H9 (cell line): ENCODE results near the gene TMEM163. TPM values are rescaled to one million over a fixed set of nuclear protein-coding genes. Genes with fewer than 3 reads are reported as not detected.

Experiments
- DNase-seq: peaks from one replicate; pipeline ENCODE4 v3.0.0-alpha.2; 2017
- H2AFZ ChIP-seq: one replicate; pipeline ENCODE4 v1.6.1; 2013; ENCODE audit warnings: mild to moderate bottlenecking, low read length, control low read depth, moderate library complexity
- H2AK5ac ChIP-seq: 2 replicates; pipeline ENCODE4 v1.6.1; 2013; ENCODE audit warnings: low read length, control low read depth, mixed read lengths; ENCODE audit not compliant: insufficient read length
- H2BK120ac ChIP-seq: one replicate; pipeline ENCODE4 v1.6.1; 2013; ENCODE audit warnings: low read depth, mild to moderate bottlenecking, low read length, control low read depth, inconsistent platforms; ENCODE audit not compliant: poor library complexity, severe bottlenecking
- H2BK12ac ChIP-seq: 2 replicates; pipeline ENCODE4 v1.6.1; 2013; ENCODE audit warnings: low read length, control low read depth, mixed read lengths, low read depth; ENCODE audit not compliant: insufficient read length
- H2BK15ac ChIP-seq: 2 replicates; pipeline ENCODE4 v1.6.1; 2013; ENCODE audit warnings: low read depth, low read length, control low read depth
- H2BK20ac ChIP-seq: one replicate; pipeline ENCODE4 v1.6.1; 2013; ENCODE audit warnings: low read depth, mild to moderate bottlenecking, low read length, control low read depth, inconsistent platforms; ENCODE audit not compliant: poor library complexity, severe bottlenecking
- H2BK5ac ChIP-seq: 2 replicates; pipeline ENCODE4 v1.6.1; 2013; ENCODE audit warnings: low read length, control low read depth, mixed read lengths; ENCODE audit not compliant: insufficient read length
- H3K14ac ChIP-seq: 2 replicates; pipeline ENCODE4 v1.6.1; 2013; ENCODE audit warnings: low read length, control low read depth; ENCODE audit not compliant: insufficient read depth
- H3K18ac ChIP-seq: 2 replicates; pipeline ENCODE4 v1.6.1; 2013; ENCODE audit warnings: low read depth, mild to moderate bottlenecking, mixed read lengths, low read length, control low read depth; ENCODE audit not compliant: insufficient read length
- H3K23ac ChIP-seq: 2 replicates; pipeline ENCODE4 v1.6.1; 2013; ENCODE audit warnings: low read length, control low read depth, mixed read lengths, low read depth; ENCODE audit not compliant: insufficient read length
- H3K23me2 ChIP-seq: 2 replicates; pipeline ENCODE4 v1.6.1; 2013; ENCODE audit warnings: low read depth, mild to moderate bottlenecking, mixed read lengths, low read length, control low read depth; ENCODE audit not compliant: insufficient read length, poor library complexity, severe bottlenecking
- H3K27ac ChIP-seq: 2 replicates; pipeline ENCODE4 v1.5.1; 2013; ENCODE audit warnings: low read length, control low read depth, mixed read lengths, low read depth; ENCODE audit not compliant: insufficient read length
- H3K27me3 ChIP-seq: 2 replicates; pipeline ENCODE4 v1.6.1; 2013; ENCODE audit warnings: low read length, control low read depth, inconsistent platforms; ENCODE audit not compliant: insufficient read depth
- H3K4ac ChIP-seq: 2 replicates; pipeline ENCODE4 v1.6.1; 2013; ENCODE audit warnings: low read depth, mild to moderate bottlenecking, control low read depth, inconsistent platforms, low read length, moderate library complexity
- H3K4me1 ChIP-seq: 2 replicates; pipeline ENCODE4 v1.6.1; 2013; ENCODE audit warnings: low read length, control low read depth, inconsistent platforms; ENCODE audit not compliant: insufficient read depth
- H3K4me2 ChIP-seq: 2 replicates; pipeline ENCODE4 v1.6.1; 2013; ENCODE audit warnings: low read length, control low read depth, mixed read lengths; ENCODE audit not compliant: insufficient read length, insufficient read depth
- H3K56ac ChIP-seq: 2 replicates; pipeline ENCODE4 v1.6.1; 2013; ENCODE audit warnings: low read depth, mild to moderate bottlenecking, mixed read lengths, low read length, control low read depth; ENCODE audit not compliant: insufficient read length
- H3K79me1 ChIP-seq: 2 replicates; pipeline ENCODE4 v1.6.1; 2013; ENCODE audit warnings: low read depth, mild to moderate bottlenecking, moderate library complexity, low read length, control low read depth, inconsistent platforms; ENCODE audit not compliant: insufficient read depth, poor library complexity, severe bottlenecking
- H3K79me2 ChIP-seq: 2 replicates; pipeline ENCODE4 v1.6.1; 2013; ENCODE audit warnings: low read length, control low read depth, inconsistent platforms; ENCODE audit not compliant: insufficient read depth
- H3K9ac ChIP-seq: 2 replicates; pipeline ENCODE4 v1.6.1; 2013; ENCODE audit warnings: low read length, control low read depth, mixed read lengths; ENCODE audit not compliant: insufficient read length; ENCODE audit errors: extremely low read depth
- H3K9me3 ChIP-seq: one replicate; pipeline ENCODE4 v1.6.1; 2013; ENCODE audit warnings: low read depth, low read length, inconsistent platforms; ENCODE audit not compliant: control insufficient read depth
- H3T11ph ChIP-seq: one replicate; pipeline ENCODE4 v1.6.1; 2013; ENCODE audit warnings: mild to moderate bottlenecking, low read length, control low read depth, inconsistent platforms
- H4K20me1 ChIP-seq: one replicate; pipeline ENCODE4 v1.6.1; 2013; ENCODE audit not compliant: control insufficient read depth, insufficient read length, insufficient read depth
- H4K5ac ChIP-seq: 2 replicates; pipeline ENCODE4 v1.6.1; 2013; ENCODE audit warnings: low read depth, mild to moderate bottlenecking, mixed read lengths, low read length, control low read depth; ENCODE audit not compliant: insufficient read length
- H4K8ac ChIP-seq: replicated peaks from 2 replicates; pipeline ENCODE4 v1.6.1; 2013; ENCODE audit warnings: low read length, control low read depth, mixed read lengths, low read depth; ENCODE audit not compliant: insufficient read length
- H4K91ac ChIP-seq: 2 replicates; pipeline ENCODE4 v1.6.1; 2013; ENCODE audit warnings: low read depth, mild to moderate bottlenecking, moderate library complexity, mixed read lengths, low read length, control low read depth; ENCODE audit not compliant: insufficient read length
- H3K27ac Mint-ChIP-seq, 3 experiments: 2 replicates in 2 of 3; 3 replicates in 1 of 3; pipeline ENCODE4 v1.8.0; 2020 to 2021; ENCODE audit warnings: mixed read lengths in 3 of 3, mild to moderate bottlenecking in 1 of 3, moderate library complexity in 1 of 3
- H3K27me3 Mint-ChIP-seq: 2 replicates; pipeline ENCODE4 v1.8.0; 2021; ENCODE audit warnings: low read depth, mild to moderate bottlenecking, moderate library complexity, mixed read lengths
- H3K36me3 Mint-ChIP-seq, 3 experiments: 2 replicates in 2 of 3; 3 replicates in 1 of 3; pipeline ENCODE4 v1.8.0; 2020 to 2021; ENCODE audit warnings: low read depth in 3 of 3, mixed read lengths in 3 of 3; ENCODE audit not compliant: insufficient read depth in 1 of 3
- H3K4me1 Mint-ChIP-seq, 2 experiments: 2 replicates each; pipeline ENCODE4 v1.8.0; 2020; ENCODE audit warnings: mixed read lengths in 2 of 2
- H3K4me3 Mint-ChIP-seq, 2 experiments: 2 replicates in 1 of 2; 3 replicates in 1 of 2; pipeline ENCODE4 v1.8.0; 2020 to 2021; ENCODE audit warnings: mild to moderate bottlenecking in 2 of 2, mixed read lengths in 2 of 2, moderate library complexity in 1 of 2
- H3K9me3 Mint-ChIP-seq, 2 experiments: 2 replicates in 1 of 2; 3 replicates in 1 of 2; pipeline ENCODE4 v1.8.0; 2020; ENCODE audit warnings: mild to moderate bottlenecking in 2 of 2, mixed read lengths in 2 of 2, moderate library complexity in 1 of 2
- CTCF ChIP-seq: fragments of 200-600 bp; sonication (generic); conservative IDR thresholded peaks from 3 replicates; pipeline ENCODE4 v1.8.0; 2021; ENCODE audit warnings: antibody characterized with exemption, mild to moderate bottlenecking
- WGBS: extraction: QIAGEN DNeasy Blood & Tissue Kit; methylation state at CpG from one replicate; pipeline ENCODE4 v1.1.7; 2013; ENCODE audit warnings: missing lambda C conversion rate, low lambda C conversion rate, mixed read lengths; ENCODE audit not compliant: insufficient read length; ENCODE audit errors: extremely low coverage; 5-methylcytosine and 5-hydroxymethylcytosine counted together
- total RNA-seq: library from RNA; stranded (reverse); gene quantifications from 2 replicates; pipeline ENCODE4 v1.2.1, GENCODE V29; 2021

The TMEM163 gene
- total RNA-seq, 1 experiment from 2014 or later = 0.39 TPM

GRCh38 chr2:134762508-134762907 lies 43.7 kb upstream of the TMEM163 start:
- no peaks in the 10 kb centered on the region for H3K27me3 ChIP-seq
- H2BK12ac ChIP-seq = no peak overlapping the region
- no peak overlapping the region for H3K4ac ChIP-seq
- peaks cover 7 to 10% of the 10 kb centered on the region in 2 experiments; a peak in 3 of 5 replicates for H3K9me3 Mint-ChIP-seq
- DNase-seq = no peak
- H3K14ac ChIP-seq = no peak overlapping the region
- H4K8ac ChIP-seq = no peak overlapping the region
- no peak overlapping the region for H3K18ac ChIP-seq
- no peak overlapping the region for H3K4me2 ChIP-seq
- no peak overlapping the region for H4K5ac ChIP-seq
- H3T11ph ChIP-seq = no peak overlapping the region
- no peak overlapping the region for H3K9ac ChIP-seq
- H3K23ac ChIP-seq = no peak overlapping the region
- no peak overlapping the region for H3K27ac Mint-ChIP-seq
- WGBS = no CpG with 5 or more reads among the region's 2 CpGs
- no peak overlapping the region for H2BK20ac ChIP-seq
- no peaks in the 10 kb centered on the region; the same call in 1 of the 2 replicates for H3K27me3 Mint-ChIP-seq
- no peak for TF ChIP-seq CTCF
- H2AK5ac ChIP-seq = no peak overlapping the region
- H3K9me3 ChIP-seq = no peaks in the 10 kb centered on the region
- no peak overlapping the region for H3K4me3 Mint-ChIP-seq
- no peak overlapping the region for H4K91ac ChIP-seq
- no peaks in the 10 kb centered on the region for H3K23me2 ChIP-seq
- H3K4me1 Mint-ChIP-seq = no peaks in the 10 kb centered on the region
- peaks cover 0 to 4% (median 3%) of the 10 kb centered on the region in 3 experiments; a peak in 3 of 7 replicates for H3K36me3 Mint-ChIP-seq
- H2BK5ac ChIP-seq = no peak overlapping the region
- no peak overlapping the region for H2BK120ac ChIP-seq
- H3K79me2 ChIP-seq = no peaks in the 10 kb centered on the region
- H2BK15ac ChIP-seq = no peak overlapping the region
- H3K4me1 ChIP-seq = no peaks in the 10 kb centered on the region
- no peaks in the 10 kb centered on the region for H3K79me1 ChIP-seq
- H2AFZ ChIP-seq = no peak overlapping the region
- H4K20me1 ChIP-seq = no peaks in the 10 kb centered on the region
- H3K56ac ChIP-seq = no peak overlapping the region
- no peak overlapping the region for H3K27ac ChIP-seq
